Stomach (tissue), 4 donors: Measurements from ENCODE around the gene NLRC3.

ENCODE experiments used
- EP300 ChIP-seq: sonication (generic); formaldehyde crosslinking; IDR thresholded peaks from one replicate; pipeline ENCODE4 v1.6.1; 2017; ENCODE audit warnings: antibody characterized with exemption
- POLR2A ChIP-seq, 4 donors: fragments of 450-650 bp; IDR thresholded peaks; one replicate each; pipeline ENCODE4 v1.6.1; 2016; ENCODE audit warnings: antibody characterized with exemption in 4 of 4, control low read depth in 2 of 4, mild to moderate bottlenecking in 1 of 4, moderate library complexity in 1 of 4
- POLR2AphosphoS5 ChIP-seq, 3 donors: sonication (generic); formaldehyde crosslinking; IDR thresholded peaks; one replicate each; pipeline ENCODE4 v1.6.1; 2016; ENCODE audit warnings: antibody characterized with exemption in 3 of 3
- TF ChIP-seq, protein P1 (sequence below), 7 experiments: fragments of 450-650 bp in 4 of 7; fragments of 200-600 bp in 3 of 7; sonication (generic) in 3 of 7; IDR thresholded peaks; one replicate each; pipeline ENCODE4 v1.5.1; 2016 to 2019; ENCODE audit warnings: antibody characterized with exemption in 7 of 7, control low read depth in 2 of 7, mild to moderate bottlenecking in 1 of 7

DNA sequence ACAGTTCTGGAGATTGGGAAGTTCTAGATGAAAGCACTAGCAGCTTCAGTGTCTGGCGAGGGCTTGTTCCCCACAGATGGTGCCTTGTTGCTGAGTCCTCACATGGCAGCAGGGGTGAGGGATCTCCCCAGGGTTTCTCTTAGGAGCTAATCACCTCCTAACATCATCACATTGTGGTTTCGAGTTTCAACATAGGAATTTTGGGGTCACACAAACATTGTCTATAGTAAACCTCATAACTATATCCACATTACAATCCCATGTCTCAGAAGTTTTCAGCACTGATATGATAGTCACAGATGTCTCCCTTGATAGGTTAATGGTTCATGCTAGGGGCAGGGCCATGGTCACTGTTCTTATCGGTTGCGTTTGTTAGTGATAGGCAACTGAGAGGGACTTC, 62.6 kb downstream of the NLRC3 start:
- TF ChIP-seq EP300 (no peak), POLR2A (IDR thresholded peaks at IDR 0.05) (no peak), POLR2AphosphoS5 (IDR thresholded peaks at IDR 0.05) (no peak)
- TF ChIP-seq, protein P1, sequence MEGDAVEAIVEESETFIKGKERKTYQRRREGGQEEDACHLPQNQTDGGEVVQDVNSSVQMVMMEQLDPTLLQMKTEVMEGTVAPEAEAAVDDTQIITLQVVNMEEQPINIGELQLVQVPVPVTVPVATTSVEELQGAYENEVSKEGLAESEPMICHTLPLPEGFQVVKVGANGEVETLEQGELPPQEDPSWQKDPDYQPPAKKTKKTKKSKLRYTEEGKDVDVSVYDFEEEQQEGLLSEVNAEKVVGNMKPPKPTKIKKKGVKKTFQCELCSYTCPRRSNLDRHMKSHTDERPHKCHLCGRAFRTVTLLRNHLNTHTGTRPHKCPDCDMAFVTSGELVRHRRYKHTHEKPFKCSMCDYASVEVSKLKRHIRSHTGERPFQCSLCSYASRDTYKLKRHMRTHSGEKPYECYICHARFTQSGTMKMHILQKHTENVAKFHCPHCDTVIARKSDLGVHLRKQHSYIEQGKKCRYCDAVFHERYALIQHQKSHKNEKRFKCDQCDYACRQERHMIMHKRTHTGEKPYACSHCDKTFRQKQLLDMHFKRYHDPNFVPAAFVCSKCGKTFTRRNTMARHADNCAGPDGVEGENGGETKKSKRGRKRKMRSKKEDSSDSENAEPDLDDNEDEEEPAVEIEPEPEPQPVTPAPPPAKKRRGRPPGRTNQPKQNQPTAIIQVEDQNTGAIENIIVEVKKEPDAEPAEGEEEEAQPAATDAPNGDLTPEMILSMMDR (IDR thresholded peaks at IDR 0.05): no peak
